Measurements from ENCODE around the gene RAB24.

- TF ChIP-seq CTCF (optimal IDR thresholded peaks at IDR 0.05 in 1 of 3, IDR thresholded peaks at IDR 0.05 in 1 of 3, conservative IDR thresholded peaks at IDR 0.05 in 1 of 3; ENCODE audit: extremely low read depth in 1 of 3, insufficient read depth in 2 of 3, low read length in 3 of 3): no peak
- no peak for TF ChIP-seq EZH2 (IDR thresholded peaks at IDR 0.05; ENCODE audit: low read length)
Measured at GRCh38 chr5:177310332-177310731, 6.8 kb upstream of the RAB24 start.
